HL-60/S4 treated with retinoic acid at 250 ng/mL for 4 days and 3 days (cell line): ENCODE data around the gene TAGLN2.

Experiments used
- in situ Hi-C: fragments of 300-500 bp; cut with MboI; formaldehyde crosslinking; loops from 2 replicates; pipeline ENCODE4 v1.7.0; 2022; ENCODE audit warnings: low sequenced_read_pairs

The TAGLN2 gene

GRCh38 chr1:159881622-159882526, 43.4 kb downstream of the TAGLN2 start:
- in situ Hi-C loops = no loop called here

GRCh38 chr1:159880430-159880829, 44.9 kb downstream of the TAGLN2 start:
- in situ Hi-C loops = no loop called here

GRCh38 chr1:159879977-159880376, 45.3 kb downstream of the TAGLN2 start:
- in situ Hi-C loops = no loop called here

- in situ Hi-C loops = no loop called here
Observed at GRCh38 chr1:159879136-159879535, 46.2 kb downstream of the TAGLN2 start.

- in situ Hi-C loops = no loop called here
Observed at GRCh38 chr1:159877695-159878444, 47.4 kb downstream of the TAGLN2 start.

- in situ Hi-C loops = no loop called here
Observed at GRCh38 chr1:159873530-159874143, 51.7 kb downstream of the TAGLN2 start.

GRCh38 chr1:159872891-159873290, 52.4 kb downstream of the TAGLN2 start:
- in situ Hi-C loops = no loop called here

GRCh38 chr1:159870704-159871103, 54.6 kb downstream of the TAGLN2 start:
- in situ Hi-C loops = no loop called here

GRCh38 chr1:159869607-159870006, 55.7 kb downstream of the TAGLN2 start:
- in situ Hi-C loops = no loop called here

GRCh38 chr1:159869173-159869572, 56.1 kb downstream of the TAGLN2 start:
- in situ Hi-C loops = no loop called here

GRCh38 chr1:159868766-159869165, 56.5 kb downstream of the TAGLN2 start:
- in situ Hi-C loops = no loop called here
